SK-N-SH (cell line): Measurements from ENCODE around the gene PYGM.

Source experiments
- CTCF ChIP-seq: fragments of 200-600 bp; sonication (generic); IDR thresholded peaks from 2 replicates; pipeline ENCODE4 v1.6.1; 2017; ENCODE audit warnings: antibody characterized with exemption, mild to moderate bottlenecking, moderate library complexity
- EP300 ChIP-seq, 2 experiments: IDR thresholded peaks; 2 replicates each; pipeline versions ENCODE4 v1.4.0 to v1.6.1; 2012; ENCODE audit warnings: borderline replicate concordance in 1 of 2, low read depth in 1 of 2, low read length in 1 of 2
- FOXM1 ChIP-seq: IDR thresholded peaks from 2 replicates; pipeline ENCODE4 v1.4.0; 2012; ENCODE audit warnings: low read depth, mild to moderate bottlenecking
- POLR2AphosphoS5 ChIP-seq: IDR thresholded peaks from 2 replicates; pipeline ENCODE4 v1.6.1; 2012; ENCODE audit warnings: low read depth, low read length
- REST ChIP-seq: IDR thresholded peaks from 2 replicates; pipeline ENCODE4 v1.6.1; 2012; ENCODE audit warnings: mild to moderate bottlenecking, low read depth, low read length, moderate library complexity
- RFX5 ChIP-seq: IDR thresholded peaks from 2 replicates; pipeline ENCODE4 v1.6.1; 2012; ENCODE audit warnings: mild to moderate bottlenecking, improper control_type of control experiment, low read length
- TCF12 ChIP-seq: IDR thresholded peaks from 2 replicates; pipeline ENCODE4 v1.4.0; 2012
- TEAD4 ChIP-seq: IDR thresholded peaks from 2 replicates; pipeline ENCODE4 v1.4.0; 2012; ENCODE audit warnings: mild to moderate bottlenecking, borderline replicate concordance; ENCODE audit not compliant: insufficient read depth
- TF ChIP-seq, protein P1 (sequence below): fragments of 150-350 bp; IDR thresholded peaks from 2 replicates; pipeline ENCODE4 v1.6.1; 2017; ENCODE audit warnings: antibody characterized with exemption, low read length, low read depth, borderline replicate concordance

DNA sequence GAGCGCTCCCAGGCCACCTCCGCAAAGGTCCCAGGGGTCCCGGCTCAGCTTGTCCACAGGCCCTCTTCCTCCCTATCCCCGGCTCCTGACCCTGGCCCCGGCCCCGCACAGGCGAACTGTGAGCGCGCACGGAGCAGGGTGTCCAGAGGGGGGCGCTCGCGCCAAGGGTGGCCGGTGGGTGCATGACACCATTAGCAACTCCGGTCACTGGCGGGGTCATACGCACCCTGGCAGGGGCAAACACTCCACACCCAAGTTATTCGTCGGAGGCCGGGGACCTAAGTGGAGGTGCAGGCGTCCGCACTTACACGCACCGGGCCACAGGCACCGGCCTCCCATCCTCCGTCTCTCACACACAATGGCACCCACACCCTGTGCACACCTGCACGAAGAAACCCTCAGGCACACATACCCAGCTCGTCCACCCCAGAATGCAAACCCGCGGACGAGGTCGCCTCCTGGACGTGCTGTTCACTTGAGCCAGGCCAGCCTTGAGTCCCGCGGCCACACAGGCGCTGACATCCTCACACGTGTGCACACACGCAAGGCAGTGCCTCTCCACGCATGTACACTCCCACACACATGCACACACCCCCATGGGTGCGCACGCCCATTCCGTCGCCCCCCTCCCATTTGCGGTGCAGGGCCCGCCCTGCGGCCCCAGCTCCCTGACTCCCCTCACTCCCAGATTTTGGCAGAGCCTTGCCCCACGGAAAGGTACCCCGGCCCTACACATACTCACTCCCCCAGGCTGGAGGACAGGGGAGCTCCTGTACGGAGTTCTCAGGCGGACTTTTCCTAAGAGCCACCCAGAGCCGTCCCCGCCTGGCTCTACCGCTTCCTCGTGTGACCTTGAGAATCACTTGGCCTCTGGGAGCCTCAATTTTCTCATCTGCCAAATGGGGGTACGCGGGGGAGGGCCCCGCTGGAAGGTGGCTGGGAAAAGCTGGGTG, 15.9 kb downstream of the PYGM start, which contains the start of gene RASGRP2:
- TF ChIP-seq CTCF, result peak; percentile 75
- no peak for TF ChIP-seq REST
- TF ChIP-seq TEAD4, result no peak
- TF ChIP-seq FOXM1, result no peak
- TF ChIP-seq EP300 (IDR thresholded peaks at IDR 0.05; ENCODE audit: borderline replicate concordance in 1 of 2, low read depth in 1 of 2, low read length in 1 of 2), result no peak
- TF ChIP-seq RFX5, result no peak
- TF ChIP-seq, protein P1, sequence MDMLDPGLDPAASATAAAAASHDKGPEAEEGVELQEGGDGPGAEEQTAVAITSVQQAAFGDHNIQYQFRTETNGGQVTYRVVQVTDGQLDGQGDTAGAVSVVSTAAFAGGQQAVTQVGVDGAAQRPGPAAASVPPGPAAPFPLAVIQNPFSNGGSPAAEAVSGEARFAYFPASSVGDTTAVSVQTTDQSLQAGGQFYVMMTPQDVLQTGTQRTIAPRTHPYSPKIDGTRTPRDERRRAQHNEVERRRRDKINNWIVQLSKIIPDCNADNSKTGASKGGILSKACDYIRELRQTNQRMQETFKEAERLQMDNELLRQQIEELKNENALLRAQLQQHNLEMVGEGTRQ, result no peak
- no peak for TF ChIP-seq POLR2AphosphoS5
- no peak for TF ChIP-seq TCF12
